ENCODE measurements around the gene FBN3.

DNA sequence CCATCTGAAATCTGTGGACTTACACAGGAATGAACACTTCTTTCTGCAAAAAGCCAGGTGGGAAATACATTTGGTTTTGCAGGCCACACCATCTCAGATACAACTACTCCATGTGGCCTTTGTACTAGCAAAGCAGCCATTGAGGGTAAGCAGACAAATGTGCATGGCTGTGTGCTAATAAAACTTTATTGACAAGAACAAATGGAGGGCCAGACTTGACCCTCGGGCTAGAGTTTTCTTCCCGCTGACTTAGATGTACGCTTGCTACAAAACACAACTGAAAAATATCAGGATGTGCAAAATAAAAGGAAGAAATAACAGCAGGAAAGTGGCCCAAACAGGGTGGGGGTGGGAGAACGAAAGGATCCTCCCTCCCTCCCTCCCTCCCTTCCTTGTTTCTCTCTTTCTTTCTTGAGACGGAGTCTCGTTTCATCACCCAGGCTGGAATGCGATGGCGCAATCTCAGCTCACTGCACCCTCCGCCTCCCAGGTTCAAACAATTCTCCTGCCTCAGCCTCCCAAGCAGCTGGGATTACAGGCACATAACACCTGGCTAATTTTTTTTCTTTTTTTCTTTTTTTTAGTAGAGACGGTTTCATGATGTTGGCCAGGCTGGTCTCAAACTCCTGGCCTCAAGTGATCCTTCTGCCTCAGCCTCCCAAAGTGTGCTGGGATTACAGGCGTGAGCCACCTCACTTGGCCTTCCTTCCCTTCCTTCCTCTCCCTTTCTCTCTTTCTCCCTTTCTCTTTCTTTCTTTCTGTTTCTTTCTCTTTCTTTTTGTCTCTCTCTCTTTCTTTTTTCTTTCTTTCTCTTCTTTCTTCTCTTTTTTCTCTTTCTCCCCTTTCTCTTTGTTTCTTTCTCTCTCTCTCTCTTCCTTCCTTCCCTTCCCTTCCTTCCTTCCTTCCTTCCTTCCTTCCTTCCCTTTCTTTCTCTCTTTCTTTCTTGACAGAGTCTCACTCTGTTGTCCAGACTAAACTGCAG lies 67.5 kb downstream of the FBN3 start:
- TF ChIP-seq, protein P1, sequence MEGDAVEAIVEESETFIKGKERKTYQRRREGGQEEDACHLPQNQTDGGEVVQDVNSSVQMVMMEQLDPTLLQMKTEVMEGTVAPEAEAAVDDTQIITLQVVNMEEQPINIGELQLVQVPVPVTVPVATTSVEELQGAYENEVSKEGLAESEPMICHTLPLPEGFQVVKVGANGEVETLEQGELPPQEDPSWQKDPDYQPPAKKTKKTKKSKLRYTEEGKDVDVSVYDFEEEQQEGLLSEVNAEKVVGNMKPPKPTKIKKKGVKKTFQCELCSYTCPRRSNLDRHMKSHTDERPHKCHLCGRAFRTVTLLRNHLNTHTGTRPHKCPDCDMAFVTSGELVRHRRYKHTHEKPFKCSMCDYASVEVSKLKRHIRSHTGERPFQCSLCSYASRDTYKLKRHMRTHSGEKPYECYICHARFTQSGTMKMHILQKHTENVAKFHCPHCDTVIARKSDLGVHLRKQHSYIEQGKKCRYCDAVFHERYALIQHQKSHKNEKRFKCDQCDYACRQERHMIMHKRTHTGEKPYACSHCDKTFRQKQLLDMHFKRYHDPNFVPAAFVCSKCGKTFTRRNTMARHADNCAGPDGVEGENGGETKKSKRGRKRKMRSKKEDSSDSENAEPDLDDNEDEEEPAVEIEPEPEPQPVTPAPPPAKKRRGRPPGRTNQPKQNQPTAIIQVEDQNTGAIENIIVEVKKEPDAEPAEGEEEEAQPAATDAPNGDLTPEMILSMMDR (IDR thresholded peaks at IDR 0.05): no peak
- no peak for TF ChIP-seq POLR2AphosphoS5 (IDR thresholded peaks at IDR 0.05)
- TF ChIP-seq EP300 (IDR thresholded peaks at IDR 0.05): no peak

Measured in stomach (tissue), 4 donors.